GM19239 (cell line): ENCODE data around the gene APLP1.
"Not testable (repeated sequence)": the region's sequence is repeated elsewhere in the genome, so short reads cannot be mapped to it uniquely, and the experiment has no call there.

Source experiments
- DNase-seq: peaks from one replicate; pipeline ENCODE4 v3.0.0; 2011; ENCODE audit warnings: low spot score; ENCODE audit not compliant: insufficient read length
- FAIRE-seq: peaks from 2 replicates; lab custom pipeline; 2011; peaks lifted over from hg19 to GRCh38; lab: Jason Lieb, UNC

The APLP1 gene

GRCh38 chr19:35868172-35868822 lies at the start of gene APLP1:
APLP1 (plus strand) TSS chr19:35868574; CDS start chr19:35868637, 63 bp downstream.
- FAIRE-seq: no peak
- no peak for DNase-seq

GRCh38 chr19:35822579-35822978 lies 45.8 kb upstream of the APLP1 start:
- DNase-seq: no peak
- no peak for FAIRE-seq

DNA sequence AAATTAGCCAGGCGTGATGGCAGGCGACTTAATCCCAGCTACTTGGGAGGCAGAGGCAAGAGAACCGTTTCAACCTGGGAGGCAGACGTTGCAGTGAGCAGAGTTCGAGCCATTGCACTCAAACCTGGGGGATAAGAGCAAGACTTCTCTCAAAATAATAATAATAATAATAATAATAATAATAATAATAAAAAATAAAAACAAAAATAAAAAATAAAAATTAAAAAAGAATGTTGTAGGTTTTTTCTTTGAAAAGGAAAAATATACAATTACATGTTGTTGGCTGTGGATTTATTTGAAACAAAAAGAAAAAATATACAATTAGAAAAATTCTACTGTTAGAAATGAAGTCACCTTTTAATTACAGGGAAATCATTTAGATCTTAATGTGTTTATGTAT lies 44.2 kb upstream of the APLP1 start:
- DNase-seq (no peak), FAIRE-seq (no peak)

DNA sequence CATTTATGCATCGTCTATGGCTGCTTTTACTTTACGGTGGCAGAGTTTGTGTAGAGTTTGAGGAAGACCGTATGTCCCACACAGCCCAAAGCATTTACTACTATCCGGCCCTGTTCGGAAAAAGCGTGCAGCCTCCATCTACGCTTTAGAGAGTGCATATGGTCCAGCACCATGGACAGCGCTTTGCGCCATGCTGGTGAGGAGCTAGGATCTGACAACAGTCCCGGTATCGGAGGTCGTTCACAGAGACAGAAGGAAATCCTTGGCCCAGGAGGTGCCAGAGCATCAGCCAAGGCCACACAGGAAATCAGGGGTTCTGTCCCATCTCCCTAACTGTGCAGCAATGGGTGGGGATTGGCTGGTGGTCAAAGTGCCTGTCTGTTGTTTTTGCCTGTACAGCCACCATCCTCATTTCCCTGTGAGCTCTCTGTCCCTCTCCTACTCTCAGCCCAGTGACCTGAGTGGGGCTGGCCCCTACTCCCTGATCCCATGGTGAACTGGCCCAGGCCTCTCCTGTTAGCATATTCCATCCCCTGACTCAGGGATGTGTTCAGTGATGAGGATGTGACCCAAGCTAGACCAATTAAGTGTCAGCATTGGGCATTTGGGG lies 39.6 kb upstream of the APLP1 start:
- no peak for DNase-seq
- FAIRE-seq: peak; percentile 40

DNA sequence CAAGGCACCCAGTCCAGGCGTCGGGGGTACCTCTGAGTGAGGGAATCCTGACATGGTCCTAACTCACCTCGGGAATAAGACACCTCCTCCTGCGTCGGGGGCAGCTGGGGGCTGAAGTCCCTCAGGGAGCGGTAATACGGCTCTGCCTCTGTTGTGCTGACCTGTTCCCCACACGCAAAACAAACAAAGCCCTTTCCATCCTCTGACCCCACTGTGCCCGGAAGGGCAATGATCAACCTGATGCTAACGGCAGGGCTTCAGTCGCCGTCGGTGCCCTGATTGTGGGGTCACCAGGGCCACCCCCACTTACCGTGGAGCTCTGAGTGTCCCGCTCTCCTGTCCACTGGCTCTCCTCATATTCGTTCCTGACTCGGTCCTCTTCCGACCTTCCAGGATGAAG lies 37.4 kb upstream of the APLP1 start:
- FAIRE-seq (no peak), DNase-seq (no peak)

DNA sequence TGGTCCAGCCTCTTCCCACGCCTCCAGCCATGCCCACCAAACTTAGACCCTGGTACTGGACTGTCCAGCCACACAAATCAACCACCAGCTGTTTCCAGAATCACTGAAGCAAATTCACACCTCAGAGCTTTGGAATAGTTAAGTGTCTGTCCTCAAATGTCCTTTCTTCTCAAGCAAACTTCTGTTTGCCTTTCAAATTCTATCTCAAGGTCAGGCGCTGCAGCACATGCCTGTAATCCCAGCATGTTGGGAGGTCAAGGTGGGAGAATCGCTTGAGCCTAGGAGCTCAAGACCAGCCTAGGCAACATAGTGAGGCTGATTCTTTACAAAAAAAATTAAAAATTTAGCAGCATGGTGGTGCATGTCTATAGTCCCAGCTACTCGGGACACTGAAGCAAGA lies 36.3 kb upstream of the APLP1 start:
- FAIRE-seq: no peak

DNA sequence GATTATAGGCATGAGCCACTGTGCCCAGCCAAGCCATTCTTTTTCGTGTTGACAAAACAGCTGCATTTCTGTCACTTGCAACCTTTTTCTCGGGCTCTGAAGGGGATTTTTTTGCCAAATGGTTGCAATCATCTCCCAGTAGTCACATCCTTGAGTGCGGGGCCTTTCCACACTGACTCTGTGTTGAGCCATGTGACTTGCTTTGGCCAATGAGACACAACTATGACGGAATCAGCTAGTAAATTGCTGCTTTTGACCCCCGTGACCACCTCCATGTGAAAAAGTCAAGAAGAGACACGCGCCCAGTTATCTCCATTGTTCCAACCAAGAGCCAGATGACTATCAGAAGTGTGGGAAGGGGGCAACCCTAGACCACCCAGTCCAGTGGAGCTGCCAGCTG lies 34.4 kb upstream of the APLP1 start:
- FAIRE-seq: no peak

More for the DNA sequence above, 36.3 kb upstream of the APLP1 start:
- no peak for DNase-seq

GRCh38 chr19:35836096-35836495 lies 32.3 kb upstream of the APLP1 start:
- not testable (repeated sequence) for FAIRE-seq, DNase-seq

More for the DNA sequence above, 34.4 kb upstream of the APLP1 start:
- DNase-seq: no peak

GRCh38 chr19:35841961-35842595 lies 26.3 kb upstream of the APLP1 start:
- no peak for DNase-seq
- no peak for FAIRE-seq

DNA sequence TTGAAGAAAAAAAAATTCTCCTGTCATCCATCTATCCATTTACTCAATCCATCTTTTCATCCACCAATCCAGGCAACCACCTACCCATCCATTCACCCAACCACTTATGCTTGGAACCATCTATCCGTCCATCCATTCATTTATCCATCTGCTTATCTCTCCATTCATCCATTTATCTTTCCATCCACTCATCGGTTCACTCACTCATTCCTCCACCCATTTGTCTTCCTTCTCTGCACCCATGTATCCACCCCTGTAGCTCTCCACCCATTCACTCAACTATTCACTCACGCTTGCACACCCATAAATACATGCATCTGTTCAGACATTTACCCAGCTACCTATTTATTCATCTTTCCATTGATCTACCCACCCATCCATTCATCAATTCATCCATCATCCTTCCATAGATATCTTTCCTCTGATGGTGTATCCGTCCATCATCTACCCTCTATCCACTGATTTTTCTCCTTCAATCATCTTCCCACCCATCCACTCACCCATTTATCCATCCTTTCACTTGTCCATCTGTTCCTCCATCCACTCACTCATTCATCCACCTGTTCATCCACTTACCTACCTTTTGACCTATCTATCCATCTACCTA lies 25.6 kb upstream of the APLP1 start:
- FAIRE-seq (no peak), DNase-seq (no peak)

DNA sequence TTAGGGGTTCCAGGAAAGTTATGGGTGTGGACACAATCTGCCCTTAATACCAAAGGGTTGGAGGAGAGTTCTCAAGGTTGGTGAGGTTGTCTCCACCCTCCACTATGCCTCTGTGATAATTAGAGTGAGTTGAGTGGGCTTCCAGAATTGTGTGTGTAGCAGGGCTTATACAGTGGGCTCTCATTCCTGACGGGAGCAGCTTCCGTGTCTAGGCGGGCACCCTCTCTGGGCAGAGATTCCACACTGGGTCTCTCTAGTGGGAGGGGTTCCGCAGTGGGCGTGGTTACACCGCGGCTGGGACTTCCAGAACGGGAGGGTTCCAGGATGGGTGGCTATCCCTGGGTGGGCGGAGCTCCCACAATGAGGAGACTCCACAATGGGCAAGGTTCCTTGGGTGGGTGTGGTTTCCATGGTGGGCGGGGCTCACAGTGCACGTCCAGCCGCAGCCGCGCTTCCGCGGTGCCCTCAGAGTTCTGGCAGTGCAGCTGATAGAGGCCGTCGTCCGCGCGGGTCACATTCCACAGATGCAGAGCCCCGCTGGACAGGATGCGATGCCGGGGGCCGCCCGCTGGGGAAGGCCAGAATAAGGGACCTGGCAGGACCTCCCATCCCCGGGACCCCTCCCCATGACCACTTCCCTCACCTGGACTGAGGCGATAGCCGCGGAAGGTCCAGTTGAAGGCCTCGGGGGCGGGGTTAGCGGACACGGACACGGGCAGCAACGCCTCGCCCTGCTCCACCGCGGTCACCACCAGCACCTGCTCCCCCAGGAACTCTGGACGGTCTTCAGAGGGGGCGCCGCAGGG lies 24.5 kb upstream of the APLP1 start:
- DNase-seq (no peak), FAIRE-seq (no peak)

- FAIRE-seq (no peak), DNase-seq (no peak)
Observed at GRCh38 chr19:35844482-35845214, 23.7 kb upstream of the APLP1 start.

- FAIRE-seq (no peak), DNase-seq (no peak)
Observed at GRCh38 chr19:35845215-35846037, 22.9 kb upstream of the APLP1 start.

- no peak for FAIRE-seq
- DNase-seq: no peak
Observed at GRCh38 chr19:35846038-35846668, 22.2 kb upstream of the APLP1 start.

- FAIRE-seq (no peak), DNase-seq (no peak)
Observed at GRCh38 chr19:35847911-35848310, 20.5 kb upstream of the APLP1 start.

DNA sequence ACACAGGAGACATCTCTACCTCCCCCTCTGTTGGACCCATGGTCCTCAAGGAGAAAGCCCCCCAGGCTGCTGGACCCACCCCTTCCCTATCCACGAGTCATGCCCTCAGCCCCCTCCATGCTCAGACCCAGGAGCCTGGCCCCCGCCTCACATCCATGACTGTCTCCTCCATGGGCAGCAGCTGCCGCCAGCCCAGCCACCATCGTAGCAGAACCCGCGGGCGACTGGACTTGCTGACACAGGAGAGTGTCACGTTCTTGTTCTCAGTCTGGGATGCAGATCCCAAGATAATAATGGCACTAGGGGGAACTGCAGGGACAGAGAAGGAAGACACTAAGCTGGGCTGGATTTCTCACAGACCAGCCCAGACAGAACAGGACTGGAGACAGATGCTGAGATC lies 19.9 kb upstream of the APLP1 start:
- FAIRE-seq (no peak), DNase-seq (no peak)

DNA sequence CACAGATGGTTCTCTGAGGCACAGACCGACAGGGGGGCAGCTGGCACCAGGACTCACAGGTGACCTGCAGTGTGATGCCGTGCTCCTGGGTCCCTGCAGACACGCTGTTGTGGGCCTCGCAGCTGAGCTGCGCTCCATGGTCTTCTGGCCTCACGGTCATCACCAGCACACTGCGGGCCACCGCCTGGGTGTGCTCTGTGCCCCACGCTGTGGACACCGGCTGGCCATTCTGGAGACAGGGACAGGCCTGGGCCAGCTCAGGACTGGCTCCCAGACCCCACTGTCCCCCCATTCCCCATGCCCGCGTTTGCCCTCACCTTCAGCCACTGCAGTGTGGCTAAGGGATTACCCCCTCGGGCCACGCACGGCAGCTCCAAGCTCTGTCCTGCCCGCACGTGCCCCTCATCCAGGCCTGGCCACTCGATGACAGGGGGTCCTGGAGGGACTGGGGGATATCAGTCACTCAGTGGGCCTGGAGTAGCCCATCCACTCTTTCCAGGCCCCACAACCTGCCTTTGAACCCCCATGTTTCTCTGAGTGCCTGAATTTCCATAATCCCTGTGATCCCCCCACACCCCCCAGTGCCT lies 19.4 kb upstream of the APLP1 start:
- FAIRE-seq: no peak
- DNase-seq: no peak
